B cell (primary cell): ENCODE measurements around the gene NTN5.

Source experiments
- EZH2 ChIP-seq: IDR thresholded peaks from 2 replicates; pipeline ENCODE4 v1.6.1; 2012; ENCODE audit warnings: borderline replicate concordance, low read depth, mild to moderate bottlenecking, moderate library complexity, low read length; ENCODE audit not compliant: insufficient read depth, poor library complexity, severe bottlenecking
- TF ChIP-seq, protein P1 (sequence below): fragments of 200-600 bp; IDR thresholded peaks from one replicate; pipeline ENCODE4 v1.8.0; 2022; ENCODE audit warnings: antibody characterized with exemption, mild to moderate bottlenecking

DNA sequence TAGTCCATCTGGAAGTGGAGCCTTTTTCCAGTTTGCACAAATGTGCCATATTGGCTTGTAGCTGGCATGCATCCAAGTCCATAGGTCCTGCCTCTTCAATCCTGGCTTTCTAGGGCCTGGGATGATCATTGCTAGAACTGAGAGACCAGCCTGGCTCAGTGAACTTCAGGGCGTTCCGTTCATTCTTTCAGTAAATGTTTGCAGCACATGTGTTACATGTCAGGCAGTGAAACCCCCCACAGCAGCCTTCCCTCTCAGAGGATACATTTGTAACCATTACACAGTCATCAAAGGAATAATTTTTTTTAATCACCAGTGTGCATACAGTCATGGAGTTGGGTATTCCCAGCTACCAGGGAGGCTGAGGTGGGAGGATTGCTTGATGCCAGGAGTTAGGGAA lies 32.6 kb upstream of the NTN5 start:
- TF ChIP-seq, protein P1, sequence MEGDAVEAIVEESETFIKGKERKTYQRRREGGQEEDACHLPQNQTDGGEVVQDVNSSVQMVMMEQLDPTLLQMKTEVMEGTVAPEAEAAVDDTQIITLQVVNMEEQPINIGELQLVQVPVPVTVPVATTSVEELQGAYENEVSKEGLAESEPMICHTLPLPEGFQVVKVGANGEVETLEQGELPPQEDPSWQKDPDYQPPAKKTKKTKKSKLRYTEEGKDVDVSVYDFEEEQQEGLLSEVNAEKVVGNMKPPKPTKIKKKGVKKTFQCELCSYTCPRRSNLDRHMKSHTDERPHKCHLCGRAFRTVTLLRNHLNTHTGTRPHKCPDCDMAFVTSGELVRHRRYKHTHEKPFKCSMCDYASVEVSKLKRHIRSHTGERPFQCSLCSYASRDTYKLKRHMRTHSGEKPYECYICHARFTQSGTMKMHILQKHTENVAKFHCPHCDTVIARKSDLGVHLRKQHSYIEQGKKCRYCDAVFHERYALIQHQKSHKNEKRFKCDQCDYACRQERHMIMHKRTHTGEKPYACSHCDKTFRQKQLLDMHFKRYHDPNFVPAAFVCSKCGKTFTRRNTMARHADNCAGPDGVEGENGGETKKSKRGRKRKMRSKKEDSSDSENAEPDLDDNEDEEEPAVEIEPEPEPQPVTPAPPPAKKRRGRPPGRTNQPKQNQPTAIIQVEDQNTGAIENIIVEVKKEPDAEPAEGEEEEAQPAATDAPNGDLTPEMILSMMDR: no peak
- no peak for TF ChIP-seq EZH2
